SK-N-SH treated with all-trans-retinoic acid at 6 μM for 48 hours (cell line): Measurements from ENCODE around the gene TAF3.

Source experiments
- ATAC-seq: fragments of 200-7000 bp; cut with Tn5 transposase; 3 replicates; pipeline ENCODE4 v1.9.1; 2020; ENCODE audit warnings: mild to moderate bottlenecking, moderate library complexity
- ARNTL ChIP-seq: fragments of 450-650 bp; formaldehyde crosslinking; IDR thresholded peaks from 2 replicates; pipeline ENCODE4 v1.5.0; 2020; ENCODE audit warnings: low read depth, mild to moderate bottlenecking, moderate library complexity, borderline replicate concordance
- BACH2 ChIP-seq: fragments of 250-450 bp; sonication (Bioruptor Pico); IDR thresholded peaks from 2 replicates; pipeline ENCODE4 v1.9.0; 2021; ENCODE audit warnings: mild to moderate bottlenecking, borderline replicate concordance
- CSDC2 ChIP-seq: fragments of 250-450 bp; sonication (Bioruptor Pico); IDR thresholded peaks from 2 replicates; pipeline ENCODE4 v1.5.0; 2020; ENCODE audit warnings: mild to moderate bottlenecking, moderate library complexity
- CSRNP3 ChIP-seq: fragments of 250-450 bp; sonication (Bioruptor Pico); IDR thresholded peaks from 2 replicates; pipeline ENCODE4 v1.5.1; 2021; ENCODE audit warnings: mild to moderate bottlenecking, moderate library complexity
- ESRRG ChIP-seq: fragments of 250-450 bp; sonication (Bioruptor Pico); IDR thresholded peaks from 2 replicates; pipeline ENCODE4 v1.6.1; 2021; ENCODE audit warnings: mild to moderate bottlenecking
- GLIS3 ChIP-seq: fragments of 250-450 bp; sonication (Bioruptor Pico); IDR thresholded peaks from 2 replicates; pipeline ENCODE4 v1.5.0; 2020; ENCODE audit warnings: mild to moderate bottlenecking, moderate library complexity
- ISL1 ChIP-seq: fragments of 250-450 bp; sonication (Bioruptor Pico); IDR thresholded peaks from 2 replicates; pipeline ENCODE4 v2.1.2; 2022; ENCODE audit warnings: mild to moderate bottlenecking, moderate library complexity
- OSR1 ChIP-seq: fragments of 250-450 bp; sonication (Bioruptor Pico); IDR thresholded peaks from 2 replicates; pipeline ENCODE4 v1.8.0; 2022; ENCODE audit warnings: moderate library complexity, mild to moderate bottlenecking, inconsistent platforms
- PATZ1 ChIP-seq: fragments of 250-450 bp; sonication (Bioruptor Pico); IDR thresholded peaks from 2 replicates; pipeline ENCODE4 v1.8.0; 2020; ENCODE audit warnings: mild to moderate bottlenecking, moderate library complexity, borderline replicate concordance
- PPARA ChIP-seq: fragments of 250-450 bp; sonication (Bioruptor Pico); IDR thresholded peaks from 2 replicates; pipeline ENCODE4 v1.5.0; 2020; ENCODE audit warnings: mild to moderate bottlenecking, borderline replicate concordance
- RARB ChIP-seq: fragments of 250-450 bp; sonication (Bioruptor Pico); IDR thresholded peaks from 2 replicates; pipeline ENCODE4 v1.8.0; 2021; ENCODE audit warnings: mild to moderate bottlenecking, moderate library complexity
- SNAI2 ChIP-seq: fragments of 250-450 bp; sonication (Bioruptor Pico); IDR thresholded peaks from 2 replicates; pipeline ENCODE4 v1.5.0; 2020; ENCODE audit warnings: mild to moderate bottlenecking, moderate library complexity
- TCF4 ChIP-seq: fragments of 250-450 bp; sonication (Bioruptor Pico); IDR thresholded peaks from 2 replicates; pipeline ENCODE4 v1.8.0; 2021; ENCODE audit warnings: mild to moderate bottlenecking, moderate library complexity, borderline replicate concordance
- TOX ChIP-seq: fragments of 250-450 bp; sonication (Bioruptor Pico); IDR thresholded peaks from 2 replicates; pipeline ENCODE4 v1.8.0; 2021; ENCODE audit warnings: mild to moderate bottlenecking, moderate library complexity, borderline replicate concordance
- TSHZ2 ChIP-seq: fragments of 250-450 bp; sonication (Bioruptor Pico); IDR thresholded peaks from 2 replicates; pipeline ENCODE4 v1.5.0; 2020; ENCODE audit warnings: mild to moderate bottlenecking, moderate library complexity
- ZC3H10 ChIP-seq: fragments of 250-450 bp; sonication (Bioruptor Pico); IDR thresholded peaks from 2 replicates; pipeline ENCODE4 v1.5.1; 2021; ENCODE audit warnings: mild to moderate bottlenecking, moderate library complexity
- ZFP3 ChIP-seq: fragments of 250-450 bp; sonication (Bioruptor Pico); IDR thresholded peaks from 2 replicates; pipeline ENCODE4 v1.5.0; 2020; ENCODE audit warnings: mild to moderate bottlenecking, moderate library complexity
- ZFP30 ChIP-seq: fragments of 450-650 bp; formaldehyde crosslinking; IDR thresholded peaks from 2 replicates; pipeline ENCODE4 v1.5.0; 2022; ENCODE audit warnings: mild to moderate bottlenecking, moderate library complexity
- ZNF565 ChIP-seq: fragments of 450-650 bp; formaldehyde crosslinking; conservative IDR thresholded peaks from 2 replicates; pipeline ENCODE4 v1.5.0; 2020; ENCODE audit warnings: low read depth, mild to moderate bottlenecking, moderate library complexity
- ZNF70 ChIP-seq: fragments of 450-650 bp; formaldehyde crosslinking; IDR thresholded peaks from 2 replicates; pipeline ENCODE4 v1.5.0; 2020; ENCODE audit warnings: mild to moderate bottlenecking, moderate library complexity
- ZNF8 ChIP-seq: fragments of 450-650 bp; formaldehyde crosslinking; IDR thresholded peaks from 2 replicates; pipeline ENCODE4 v1.5.0; 2020; ENCODE audit warnings: mild to moderate bottlenecking, moderate library complexity
- TF ChIP-seq, protein P1 (sequence below): fragments of 250-450 bp; sonication (Bioruptor Pico); IDR thresholded peaks from 2 replicates; pipeline ENCODE4 v1.8.0; 2021; ENCODE audit warnings: low read depth, mild to moderate bottlenecking, moderate library complexity, borderline replicate concordance
- TF ChIP-seq, protein P2 (sequence below): fragments of 250-450 bp; sonication (Bioruptor Pico); IDR thresholded peaks from 2 replicates; pipeline ENCODE4 v1.5.1; 2020; ENCODE audit warnings: low read depth, mild to moderate bottlenecking, moderate library complexity

Gene TAF3

DNA sequence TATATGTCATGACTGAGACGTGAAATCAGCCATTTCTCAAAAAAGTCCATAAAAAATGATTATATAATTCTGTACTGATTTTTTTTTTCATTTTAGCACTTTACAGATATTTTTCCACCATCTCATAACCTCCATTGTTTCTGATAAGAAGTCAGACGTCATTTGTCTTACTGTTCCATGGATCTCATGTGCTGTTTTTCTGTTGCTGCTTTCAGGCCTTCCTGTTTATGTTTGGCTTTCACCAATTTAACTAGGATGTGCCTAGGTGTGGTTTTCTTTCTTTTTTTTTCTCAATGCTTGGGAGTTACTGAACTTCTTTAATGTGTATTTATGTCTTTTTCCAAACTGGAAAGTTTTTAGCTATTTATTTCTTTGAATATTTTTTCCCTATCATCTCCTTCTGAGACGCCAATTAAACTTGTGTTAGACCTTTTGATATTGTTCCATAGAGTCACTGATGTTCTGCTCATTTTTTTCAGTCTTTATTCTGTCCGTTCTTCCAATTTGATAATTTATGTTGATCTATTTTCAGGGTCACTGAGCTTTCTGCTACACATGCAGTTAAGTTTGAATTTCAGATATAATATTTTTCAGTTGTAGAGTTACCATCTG is 43.3 kb downstream of the TAF3 start:
- TF ChIP-seq ZNF8 = no peak
- no peak for TF ChIP-seq ARNTL (CRISPR knock-in tag)
- no peak for TF ChIP-seq CSRNP3 (CRISPR knock-in tag)
- TF ChIP-seq GLIS3 (CRISPR knock-in tag) = no peak
- TF ChIP-seq ZC3H10 (CRISPR knock-in tag) = no peak
- no peak for TF ChIP-seq ZFP3 (CRISPR knock-in tag)
- no peak for TF ChIP-seq RARB (CRISPR knock-in tag)
- no peak for TF ChIP-seq TCF4
- TF ChIP-seq, protein P1, sequence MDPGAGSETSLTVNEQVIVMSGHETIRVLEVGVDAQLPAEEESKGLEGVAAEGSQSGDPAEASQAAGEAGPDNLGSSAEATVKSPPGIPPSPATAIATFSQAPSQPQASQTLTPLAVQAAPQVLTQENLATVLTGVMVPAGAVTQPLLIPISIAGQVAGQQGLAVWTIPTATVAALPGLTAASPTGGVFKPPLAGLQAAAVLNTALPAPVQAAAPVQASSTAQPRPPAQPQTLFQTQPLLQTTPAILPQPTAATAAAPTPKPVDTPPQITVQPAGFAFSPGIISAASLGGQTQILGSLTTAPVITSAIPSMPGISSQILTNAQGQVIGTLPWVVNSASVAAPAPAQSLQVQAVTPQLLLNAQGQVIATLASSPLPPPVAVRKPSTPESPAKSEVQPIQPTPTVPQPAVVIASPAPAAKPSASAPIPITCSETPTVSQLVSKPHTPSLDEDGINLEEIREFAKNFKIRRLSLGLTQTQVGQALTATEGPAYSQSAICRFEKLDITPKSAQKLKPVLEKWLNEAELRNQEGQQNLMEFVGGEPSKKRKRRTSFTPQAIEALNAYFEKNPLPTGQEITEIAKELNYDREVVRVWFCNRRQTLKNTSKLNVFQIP (CRISPR knock-in tag) = no peak
- TF ChIP-seq TSHZ2 (CRISPR knock-in tag) = no peak
- TF ChIP-seq ISL1 = no peak
- no peak for TF ChIP-seq ZFP30 (CRISPR knock-in tag)
- TF ChIP-seq ZNF70 (CRISPR knock-in tag) = no peak
- TF ChIP-seq OSR1 (CRISPR knock-in tag) = no peak
- no peak for TF ChIP-seq ESRRG (CRISPR knock-in tag)
- no peak for TF ChIP-seq ZNF565 (CRISPR knock-in tag)
- no peak for TF ChIP-seq SNAI2 (CRISPR knock-in tag)
- TF ChIP-seq PATZ1 (CRISPR knock-in tag) = no peak
- TF ChIP-seq BACH2 (CRISPR knock-in tag) = no peak
- no peak for ATAC-seq

DNA sequence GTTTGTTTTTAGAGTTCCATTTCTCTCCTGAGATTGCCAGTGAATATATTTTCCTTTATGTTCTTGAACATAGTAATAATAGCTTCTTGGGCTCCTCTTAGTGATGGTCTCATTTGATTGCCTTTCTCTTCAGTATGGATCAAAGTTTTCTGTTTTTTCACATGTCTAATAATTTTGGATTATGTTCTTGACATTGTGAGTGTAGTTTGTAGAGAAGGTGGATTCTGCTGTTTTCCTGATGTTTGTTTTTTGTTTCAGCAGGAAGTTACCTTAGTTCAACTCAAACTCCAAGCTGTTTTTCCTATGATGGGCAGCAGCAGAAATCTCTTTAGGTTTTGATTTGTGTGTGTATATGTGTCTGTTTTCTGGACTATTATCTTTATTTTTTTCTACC is 43.8 kb downstream of the TAF3 start:
- no peak for ATAC-seq
- no peak for TF ChIP-seq PATZ1 (CRISPR knock-in tag)
- no peak for TF ChIP-seq PPARA
- no peak for TF ChIP-seq ZFP30 (CRISPR knock-in tag)
- no peak for TF ChIP-seq GLIS3 (CRISPR knock-in tag)
- TF ChIP-seq TSHZ2 (CRISPR knock-in tag) = no peak
- TF ChIP-seq ARNTL (CRISPR knock-in tag) = no peak
- TF ChIP-seq ZNF565 (CRISPR knock-in tag) = no peak
- no peak for TF ChIP-seq CSDC2 (CRISPR knock-in tag)
- TF ChIP-seq, protein P1 (CRISPR knock-in tag) = no peak
- no peak for TF ChIP-seq ISL1
- TF ChIP-seq ZFP3 (CRISPR knock-in tag) = no peak
- TF ChIP-seq SNAI2 (CRISPR knock-in tag) = no peak
- TF ChIP-seq, protein P2, sequence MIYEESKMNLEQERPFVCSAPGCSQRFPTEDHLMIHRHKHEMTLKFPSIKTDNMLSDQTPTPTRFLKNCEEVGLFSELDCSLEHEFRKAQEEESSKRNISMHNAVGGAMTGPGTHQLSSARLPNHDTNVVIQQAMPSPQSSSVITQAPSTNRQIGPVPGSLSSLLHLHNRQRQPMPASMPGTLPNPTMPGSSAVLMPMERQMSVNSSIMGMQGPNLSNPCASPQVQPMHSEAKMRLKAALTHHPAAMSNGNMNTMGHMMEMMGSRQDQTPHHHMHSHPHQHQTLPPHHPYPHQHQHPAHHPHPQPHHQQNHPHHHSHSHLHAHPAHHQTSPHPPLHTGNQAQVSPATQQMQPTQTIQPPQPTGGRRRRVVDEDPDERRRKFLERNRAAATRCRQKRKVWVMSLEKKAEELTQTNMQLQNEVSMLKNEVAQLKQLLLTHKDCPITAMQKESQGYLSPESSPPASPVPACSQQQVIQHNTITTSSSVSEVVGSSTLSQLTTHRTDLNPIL (CRISPR knock-in tag) = no peak
- no peak for TF ChIP-seq OSR1 (CRISPR knock-in tag)
- TF ChIP-seq TCF4 = no peak
- TF ChIP-seq ZNF8 = no peak
- TF ChIP-seq ESRRG (CRISPR knock-in tag) = no peak
- no peak for TF ChIP-seq TOX (CRISPR knock-in tag)
- TF ChIP-seq ZC3H10 (CRISPR knock-in tag) = no peak
